BJ (cell line): ENCODE measurements around the gene SCAI. TPM values are rescaled to one million over a fixed set of nuclear protein-coding genes. Genes with fewer than 3 reads are reported as not detected.
"Not testable (repeated sequence)": the region's sequence is repeated elsewhere in the genome, so short reads cannot be mapped to it uniquely, and the experiment has no call there.

Experiments used
- CTCF ChIA-PET: fragments of 350-600 bp; formaldehyde crosslinking; extraction: SDS; loops from one replicate; lab custom pipeline; 2021; ENCODE audit warnings: antibody characterized with exemption, inconsistent platforms; lab: Yijun Ruan, JAX
- POLR2A ChIA-PET: fragments of 300-600 bp; sonication (Branson Sonifier 250); formaldehyde crosslinking; extraction: SDS; loops from one replicate; lab custom pipeline; 2021; ENCODE audit warnings: antibody characterized with exemption; lab: Charles Lee
- DNase-seq: peaks from one replicate; pipeline ENCODE4 v3.0.0-alpha.2; 2011; ENCODE audit warnings: low read depth
- H3K27me3 ChIP-seq: 2 replicates; pipeline ENCODE4 v1.6.0; 2011; ENCODE audit warnings: low read length; ENCODE audit not compliant: control insufficient read depth, insufficient read depth
- H3K36me3 ChIP-seq: 2 replicates; pipeline ENCODE4 v1.5.1; 2011; ENCODE audit warnings: low read length; ENCODE audit not compliant: control insufficient read depth, insufficient read depth
- H3K4me3 ChIP-seq: 2 replicates; pipeline ENCODE4 v1.5.1; 2011; ENCODE audit warnings: low read depth, mild to moderate bottlenecking, control low read depth, low read length
- CTCF ChIP-seq: IDR thresholded peaks from 2 replicates; pipeline ENCODE4 v1.5.1; 2011; ENCODE audit warnings: low read depth, mild to moderate bottlenecking, control low read depth, inconsistent platforms, low read length, moderate library complexity; ENCODE audit not compliant: insufficient read depth
- polyA plus RNA-seq: library from polyadenylated mRNA; depleted of rRNA; stranded (reverse); fragments of >200 nt; gene quantifications from 2 replicates; pipeline ENCODE4 v1.2.3, GENCODE V29; 2011

Gene SCAI
- polyA plus RNA-seq, 1 experiment, result 2.0 TPM

GRCh38 chr9:124929464-124929863 lies 213.9 kb downstream of the SCAI start:
- ChIA-PET POLR2A (no interaction called here), CTCF (interaction anchor here (0.5 to 1.5 kb wide), 4 partner anchors 9 to 428 kb away, joined by 3 read pairs; no protein-coding TSS in a partner anchor)
- no peak for DNase-seq
- no peaks in the 10 kb centered on the region for H3K27me3 ChIP-seq
- H3K36me3 ChIP-seq, result peaks cover 7% of the 10 kb centered on the region
- no peak overlapping the region for H3K4me3 ChIP-seq
- no peak for TF ChIP-seq CTCF

GRCh38 chr9:124928116-124928515 lies 215.2 kb downstream of the SCAI start:
- Histone ChIP-seq H3K4me3 (no peak overlapping the region), H3K27me3 (no peaks in the 10 kb centered on the region), H3K36me3 (peaks cover 7% of the 10 kb centered on the region)
- TF ChIP-seq CTCF, result no peak
- ChIA-PET POLR2A (no interaction called here), CTCF (interaction anchor here (1.0 kb wide), 1 partner anchor 10 kb away, joined by 3 read pairs; no protein-coding TSS in a partner anchor)
- DNase-seq, result no peak

GRCh38 chr9:124920394-124920793 lies 222.9 kb downstream of the SCAI start:
- CTCF ChIA-PET, H3K36me3 ChIP-seq, DNase-seq, H3K27me3 ChIP-seq, POLR2A ChIA-PET, H3K4me3 ChIP-seq: not testable (repeated sequence)

GRCh38 chr9:124914753-124915405 lies 228.4 kb downstream of the SCAI start:
- POLR2A ChIA-PET, result no interaction called here
- TF ChIP-seq CTCF, result no peak
- CTCF ChIA-PET, result interaction anchor here (1.0 kb wide), 1 partner anchor 62 kb away, joined by 3 read pairs; the partner anchor contains the start of gene WDR38
- H3K36me3 ChIP-seq, result peaks cover 11% of the 10 kb centered on the region
- no peak overlapping the region for H3K4me3 ChIP-seq
- H3K27me3 ChIP-seq, result no peaks in the 10 kb centered on the region
- no peak for DNase-seq

GRCh38 chr9:124913378-124913777 lies 229.9 kb downstream of the SCAI start:
- POLR2A ChIA-PET, result no interaction called here

More at GRCh38 chr9:124913378-124913777, 229.9 kb downstream of the SCAI start:
- H3K36me3 ChIP-seq, result peaks cover 9% of the 10 kb centered on the region
- CTCF ChIA-PET, result no interaction called here
- no peak overlapping the region for H3K4me3 ChIP-seq
- H3K27me3 ChIP-seq, result no peaks in the 10 kb centered on the region
- no peak for DNase-seq
- TF ChIP-seq CTCF, result no peak
